ENCODE data around the gene GLRX2. TPM values are rescaled to one million over a fixed set of nuclear protein-coding genes. Genes with fewer than 3 reads are reported as not detected.

GLRX2 gene
- total RNA-seq, 2 experiments from 2014 or later, result 16.1 to 18.0 TPM

DNA sequence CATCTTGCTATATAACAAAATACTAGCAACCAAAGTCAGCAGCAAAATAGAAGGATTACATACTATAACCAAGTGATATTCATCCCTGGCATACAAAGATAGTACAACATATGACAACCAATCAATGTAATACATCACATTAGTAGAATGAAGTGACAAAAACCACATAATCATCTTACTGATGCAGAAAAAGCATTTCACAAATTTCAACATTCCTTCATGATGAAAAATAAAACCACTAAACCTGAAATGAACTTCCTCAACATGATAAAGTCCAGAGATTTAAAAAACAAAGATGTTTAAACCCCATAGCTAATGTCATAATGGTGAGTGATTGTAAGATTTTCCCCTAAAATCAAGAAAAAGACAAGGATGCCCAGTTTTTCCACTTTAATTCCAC, 27.2 kb downstream of the GLRX2 start:
- Mint-ChIP-seq H3K4me3 (no peak overlapping the region), H3K36me3 (ENCODE audit: low read depth) (peaks cover 69% of the 10 kb centered on the region), H3K4me1 (peaks cover 6% of the 10 kb centered on the region), H3K9me3 (peaks cover 8% of the 10 kb centered on the region), H3K27ac (no peak overlapping the region), H3K27me3 (no peaks in the 10 kb centered on the region)
- no peak for DNase-seq
- POLR2A ChIA-PET, result no interaction called here
- CTCF ChIA-PET, result no interaction called here

GRCh38 chr1:193070942-193071341, 34.3 kb downstream of the GLRX2 start:
- Mint-ChIP-seq H3K9me3 (no peaks in the 10 kb centered on the region), H3K36me3 (ENCODE audit: low read depth) (peaks cover 31% of the 10 kb centered on the region), H3K4me3 (peak overlapping the region; percentile 15), H3K27me3 (no peaks in the 10 kb centered on the region), H3K4me1 (peaks cover 40% of the 10 kb centered on the region), H3K27ac (peak overlapping the region; percentile 75)
- ChIA-PET POLR2A (interaction anchor here (3.5 kb wide), 1 partner anchor 11 kb away, joined by 37 read pairs; the partner anchor contains the start of genes RO60 and UCHL5), CTCF (interaction anchor here (1.3 to 3.5 kb wide), 3 partner anchors 12 to 264 kb away, joined by 3 to 22 read pairs (median 12); partner anchors contain the start of genes CDC73, RO60 and UCHL5)
- peak; percentile 27 for DNase-seq

DNA sequence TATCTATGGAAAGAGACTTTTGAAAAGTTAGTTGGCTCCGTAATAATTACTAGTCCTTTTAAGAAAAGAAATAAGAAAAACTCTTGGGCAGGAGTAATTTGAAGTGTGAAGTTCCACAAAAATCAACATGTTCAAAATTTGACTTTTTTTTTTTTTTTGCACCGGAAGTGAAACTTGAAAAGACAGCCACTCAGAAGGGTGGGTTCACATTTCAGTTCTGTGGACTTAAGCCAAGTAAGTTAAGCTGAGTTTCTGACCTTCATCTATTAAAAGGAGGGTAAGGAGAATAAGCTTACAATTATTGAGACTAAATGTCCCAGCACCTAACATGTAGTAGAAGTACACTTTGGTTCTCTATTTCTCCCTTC, 34.8 kb downstream of the GLRX2 start:
- peaks cover 40% of the 10 kb centered on the region for H3K4me1 Mint-ChIP-seq
- POLR2A ChIA-PET, result interaction anchor here (1.2 to 3.5 kb wide), 2 partner anchors 11 to 33 kb away, joined by 3 to 37 read pairs; partner anchors contain the start of genes RO60 and UCHL5
- DNase-seq, result no peak
- H3K4me3 Mint-ChIP-seq, result no peak overlapping the region
- peaks cover 26% of the 10 kb centered on the region for H3K36me3 Mint-ChIP-seq (ENCODE audit: low read depth)
- no peaks in the 10 kb centered on the region for H3K9me3 Mint-ChIP-seq
- H3K27me3 Mint-ChIP-seq, result no peaks in the 10 kb centered on the region
- H3K27ac Mint-ChIP-seq, result peak overlapping the region; percentile 44
- CTCF ChIA-PET, result interaction anchor here (0.7 to 3.5 kb wide), 5 partner anchors 10 to 264 kb away, joined by 3 to 22 read pairs (median 5); partner anchors contain the start of genes CDC73, RO60 and UCHL5

GRCh38 chr1:193069748-193070385, 35.3 kb downstream of the GLRX2 start:
- H3K36me3 Mint-ChIP-seq (ENCODE audit: low read depth), result peaks cover 26% of the 10 kb centered on the region
- peak overlapping the region; percentile 44 for H3K27ac Mint-ChIP-seq
- H3K27me3 Mint-ChIP-seq, result no peaks in the 10 kb centered on the region
- ChIA-PET POLR2A (interaction anchor here (0.5 to 3.5 kb wide), 3 partner anchors 10 to 49 kb away, joined by 3 to 37 read pairs (median 3); partner anchors contain the start of genes RO60 and UCHL5), CTCF (interaction anchor here (0.6 to 3.5 kb wide), 9 partner anchors 9 to 499 kb away, joined by 3 to 22 read pairs (median 4); partner anchors contain the start of genes CDC73, RO60 and UCHL5)
- DNase-seq, result no peak
- peaks cover 40% of the 10 kb centered on the region for H3K4me1 Mint-ChIP-seq
- no peaks in the 10 kb centered on the region for H3K9me3 Mint-ChIP-seq
- H3K4me3 Mint-ChIP-seq, result no peak overlapping the region

GRCh38 chr1:193068013-193068412, 37.2 kb downstream of the GLRX2 start:
- DNase-seq, result no peak
- H3K4me3 Mint-ChIP-seq, result no peak overlapping the region
- H3K27ac Mint-ChIP-seq, result no peak overlapping the region
- CTCF ChIA-PET, result no interaction called here
- no peaks in the 10 kb centered on the region for H3K9me3 Mint-ChIP-seq
- peaks cover 20% of the 10 kb centered on the region for H3K36me3 Mint-ChIP-seq (ENCODE audit: low read depth)
- peaks cover 47% of the 10 kb centered on the region for H3K4me1 Mint-ChIP-seq
- no peaks in the 10 kb centered on the region for H3K27me3 Mint-ChIP-seq
- POLR2A ChIA-PET, result no interaction called here

- ChIA-PET CTCF (interaction anchor here (0.6 to 1.2 kb wide), 2 partner anchors 35 to 330 kb away, joined by 3 read pairs; no protein-coding TSS in a partner anchor), POLR2A (no interaction called here)
- Mint-ChIP-seq H3K9me3 (no peaks in the 10 kb centered on the region), H3K4me1 (peaks cover 53% of the 10 kb centered on the region), H3K4me3 (no peak overlapping the region), H3K27ac (no peak overlapping the region), H3K27me3 (no peaks in the 10 kb centered on the region), H3K36me3 (ENCODE audit: low read depth) (peaks cover 20% of the 10 kb centered on the region)
- DNase-seq, result no peak
Measured at GRCh38 chr1:193066606-193067005, 38.6 kb downstream of the GLRX2 start.

DNA sequence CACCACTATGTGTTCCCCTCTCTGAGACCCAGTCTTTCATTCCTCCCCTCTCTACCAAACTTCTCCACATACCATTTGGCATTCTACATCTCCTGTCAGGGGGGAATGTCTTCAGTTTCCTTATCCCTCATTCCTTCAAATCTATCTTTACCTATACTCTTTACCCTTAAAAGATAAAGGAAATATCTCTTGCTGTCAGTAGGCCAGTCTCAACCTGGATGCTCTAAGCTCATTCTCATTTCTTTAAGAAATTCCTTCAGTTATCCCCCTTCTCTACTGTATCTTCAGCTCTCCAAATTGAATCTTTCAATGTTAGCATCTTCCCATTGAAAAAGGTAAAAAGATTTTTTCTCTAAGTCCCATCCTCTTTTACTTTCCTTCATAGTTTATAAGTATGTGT, 39.3 kb downstream of the GLRX2 start:
- no peak overlapping the region for H3K27ac Mint-ChIP-seq
- peaks cover 24% of the 10 kb centered on the region for H3K36me3 Mint-ChIP-seq (ENCODE audit: low read depth)
- H3K9me3 Mint-ChIP-seq, result no peaks in the 10 kb centered on the region
- CTCF ChIA-PET, result interaction anchor here (1.2 kb wide), 1 partner anchor 35 kb away, joined by 3 read pairs; no protein-coding TSS in a partner anchor
- H3K4me3 Mint-ChIP-seq, result no peak overlapping the region
- POLR2A ChIA-PET, result no interaction called here
- peaks cover 54% of the 10 kb centered on the region for H3K4me1 Mint-ChIP-seq
- no peaks in the 10 kb centered on the region for H3K27me3 Mint-ChIP-seq
- no peak for DNase-seq

DNA sequence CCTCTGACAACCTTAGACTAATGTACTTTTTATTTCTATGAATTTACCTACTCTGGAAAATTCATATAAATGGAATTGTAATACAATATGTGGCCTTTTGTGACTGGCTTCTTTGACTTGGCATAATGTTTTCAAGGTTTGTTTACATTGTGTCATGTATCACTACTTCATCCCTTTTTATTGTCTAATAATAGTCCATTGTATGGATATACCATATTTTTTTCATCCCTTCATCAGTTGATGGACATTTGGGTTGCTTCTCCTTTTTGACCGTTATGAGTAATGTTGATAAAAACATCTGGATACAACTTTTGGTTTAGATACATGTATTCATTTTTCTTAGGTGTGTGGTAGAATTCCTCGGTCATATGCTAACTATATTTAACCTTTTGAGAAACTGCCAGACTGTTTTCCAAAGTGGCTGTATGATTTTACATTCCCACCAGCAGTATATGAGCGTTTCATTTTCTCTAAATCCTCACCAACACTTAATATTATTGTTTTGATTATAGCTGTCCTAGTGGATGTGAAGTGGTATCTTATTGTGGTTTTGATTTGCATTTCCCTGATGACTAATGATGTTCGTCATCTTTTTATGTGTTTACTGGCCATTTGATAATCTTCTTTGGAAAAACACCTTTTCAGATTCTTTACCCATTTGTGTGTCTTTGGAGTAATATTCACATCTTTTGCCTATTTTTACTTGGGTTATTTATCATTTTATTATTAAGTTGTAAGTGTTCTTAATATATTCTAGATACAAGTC, 42.3 kb downstream of the GLRX2 start:
- H3K36me3 Mint-ChIP-seq (ENCODE audit: low read depth), result peaks cover 28% of the 10 kb centered on the region
- ChIA-PET CTCF (interaction anchor here (1.0 kb wide), 1 partner anchor 44 kb away, joined by 3 read pairs; no protein-coding TSS in a partner anchor), POLR2A (no interaction called here)
- H3K9me3 Mint-ChIP-seq, result no peaks in the 10 kb centered on the region
- no peak overlapping the region for H3K4me3 Mint-ChIP-seq
- no peak overlapping the region for H3K27ac Mint-ChIP-seq
- peaks cover 49% of the 10 kb centered on the region for H3K4me1 Mint-ChIP-seq
- H3K27me3 Mint-ChIP-seq, result no peaks in the 10 kb centered on the region
- DNase-seq, result no peak

GRCh38 chr1:193060938-193061337, 44.3 kb downstream of the GLRX2 start:
- peak overlapping the region; percentile 37 for H3K27ac Mint-ChIP-seq
- POLR2A ChIA-PET, result interaction anchor here (1.2 to 4.0 kb wide), 3 partner anchors 9 to 61 kb away, joined by 3 to 37 read pairs (median 6); partner anchors contain the start of gene CDC73
- no peak for DNase-seq

GRCh38 chr1:193060406-193060805, 44.8 kb downstream of the GLRX2 start:
- ChIA-PET POLR2A (interaction anchor here (1.2 to 4.0 kb wide), 3 partner anchors 10 to 62 kb away, joined by 3 to 37 read pairs (median 6); partner anchors contain the start of gene CDC73), CTCF (interaction anchor here (1.4 kb wide), 1 partner anchor 9 kb away, joined by 5 read pairs; no protein-coding TSS in a partner anchor)
- H3K4me1 Mint-ChIP-seq, result peaks cover 50% of the 10 kb centered on the region

More at GRCh38 chr1:193060938-193061337, 44.3 kb downstream of the GLRX2 start:
- no peaks in the 10 kb centered on the region for H3K27me3 Mint-ChIP-seq
- H3K4me1 Mint-ChIP-seq, result peaks cover 53% of the 10 kb centered on the region
- H3K9me3 Mint-ChIP-seq, result no peaks in the 10 kb centered on the region
- H3K4me3 Mint-ChIP-seq, result peak overlapping the region; percentile 100
- peaks cover 40% of the 10 kb centered on the region for H3K36me3 Mint-ChIP-seq (ENCODE audit: low read depth)
- CTCF ChIA-PET, result interaction anchor here (1.4 kb wide), 1 partner anchor 9 kb away, joined by 5 read pairs; no protein-coding TSS in a partner anchor

DNA sequence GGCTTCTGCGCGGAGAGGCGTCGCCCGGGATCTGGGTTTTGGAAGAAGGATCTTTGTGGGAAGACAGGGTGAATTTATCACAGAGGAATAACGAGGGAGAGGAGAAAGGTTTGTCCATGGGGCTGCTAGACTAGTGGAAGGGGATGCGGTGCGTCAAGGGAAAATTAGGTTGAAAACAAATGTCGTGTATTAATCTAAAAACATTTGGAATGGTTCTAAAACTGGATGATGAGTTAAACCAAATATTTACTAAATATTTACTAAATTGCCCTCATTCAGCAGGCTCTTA, 45.2 kb downstream of the GLRX2 start:
- DNase-seq, result no peak
- Mint-ChIP-seq H3K4me1 (peaks cover 50% of the 10 kb centered on the region), H3K9me3 (no peaks in the 10 kb centered on the region), H3K36me3 (ENCODE audit: low read depth) (peaks cover 40% of the 10 kb centered on the region), H3K27me3 (no peaks in the 10 kb centered on the region), H3K4me3 (peak overlapping the region; percentile 100), H3K27ac (peak overlapping the region; percentile 100)
- POLR2A ChIA-PET, result interaction anchor here (1.2 to 4.0 kb wide), 3 partner anchors 10 to 62 kb away, joined by 3 to 37 read pairs (median 6); partner anchors contain the start of gene CDC73
- CTCF ChIA-PET, result interaction anchor here (1.4 kb wide), 1 partner anchor 10 kb away, joined by 5 read pairs; no protein-coding TSS in a partner anchor

More at GRCh38 chr1:193060406-193060805, 44.8 kb downstream of the GLRX2 start:
- Mint-ChIP-seq H3K36me3 (ENCODE audit: low read depth) (peaks cover 40% of the 10 kb centered on the region), H3K27ac (peak overlapping the region; percentile 100), H3K27me3 (no peaks in the 10 kb centered on the region), H3K4me3 (peak overlapping the region; percentile 100), H3K9me3 (no peaks in the 10 kb centered on the region)
- DNase-seq, result no peak

DNA sequence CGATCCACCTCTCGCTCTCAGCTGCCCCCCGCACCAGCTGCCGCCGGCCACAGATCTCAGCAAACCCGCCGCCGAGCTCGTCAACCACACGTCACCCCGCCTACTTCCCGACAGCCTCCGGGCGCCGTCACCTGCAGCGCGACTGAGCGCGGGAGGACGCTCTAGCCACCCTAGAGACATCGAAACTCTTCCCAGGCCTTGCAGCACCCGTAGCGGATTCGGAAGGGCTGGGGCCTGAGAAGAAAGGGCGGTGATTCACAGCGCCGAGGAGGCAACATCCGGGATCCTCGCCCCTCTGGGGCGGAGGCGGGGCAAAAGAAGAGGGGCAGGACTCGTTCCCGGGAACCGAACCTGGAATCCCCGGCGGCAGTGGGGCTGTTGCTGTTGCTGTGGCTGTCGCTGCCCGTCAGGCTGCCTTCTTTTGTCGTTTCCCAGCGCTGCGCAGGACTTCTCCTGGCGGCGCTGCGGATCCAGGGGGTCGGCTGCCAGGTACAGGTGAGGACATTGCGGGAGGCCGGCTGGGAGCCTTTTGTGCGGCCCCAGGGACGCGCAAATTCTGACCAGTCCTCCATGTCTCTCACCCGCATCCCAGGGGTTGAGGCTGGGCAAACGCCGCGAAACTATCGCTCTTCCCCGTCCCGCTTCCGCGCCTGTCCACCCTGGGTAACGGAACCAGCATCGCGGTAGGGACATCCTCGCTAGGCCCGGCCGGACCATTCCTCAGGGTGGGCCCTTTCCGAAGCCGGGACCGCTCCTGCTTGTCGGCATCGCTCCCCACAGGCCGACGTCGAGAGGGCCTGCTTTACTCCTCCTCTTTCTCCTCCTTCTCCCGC, 45.7 kb downstream of the GLRX2 start, which contains the start of the genes RO60 and UCHL5:
Gene RO60 (plus strand): TSS at position 331 of the 833 bp plus-strand sequence. CDS start 9,443 bp downstream, outside the sequence.
Gene UCHL5 (minus strand): TSS at position 79 of the 833 bp plus-strand sequence. CDS start 100 bp downstream, outside the sequence.
- H3K27me3 Mint-ChIP-seq, result no peaks in the 10 kb centered on the region
- H3K9me3 Mint-ChIP-seq, result no peaks in the 10 kb centered on the region
- POLR2A ChIA-PET, result interaction anchor here (0.8 to 4.0 kb wide), 28 partner anchors 11 to 543 kb away, joined by 3 to 65 read pairs (median 4); partner anchors contain the start of genes B3GALT2, CDC73, GLRX2 and RGS2
- peak; percentile 96 for DNase-seq
- CTCF ChIA-PET, result interaction anchor here (0.7 to 2.2 kb wide), 11 partner anchors 11 to 253 kb away, joined by 3 to 28 read pairs (median 5); partner anchors contain the start of gene CDC73
- peak within 1 kb of the TSS; percentile 100 for H3K27ac Mint-ChIP-seq
- peaks cover 45% of the 10 kb centered on the region for H3K36me3 Mint-ChIP-seq (ENCODE audit: low read depth)
- peak within 1 kb of the TSS; percentile 100 for H3K4me3 Mint-ChIP-seq
- H3K4me1 Mint-ChIP-seq, result peaks cover 54% of the 10 kb centered on the region
